NCI-H128 (cell line): ENCODE data around the gene HOXD12.

Experiments used
- DNase-seq: peaks from one replicate; lab custom pipeline; 2025; ENCODE audit not compliant: unreplicated experiment; lab: John Stamatoyannopoulos, UW

HOXD12 gene

DNA sequence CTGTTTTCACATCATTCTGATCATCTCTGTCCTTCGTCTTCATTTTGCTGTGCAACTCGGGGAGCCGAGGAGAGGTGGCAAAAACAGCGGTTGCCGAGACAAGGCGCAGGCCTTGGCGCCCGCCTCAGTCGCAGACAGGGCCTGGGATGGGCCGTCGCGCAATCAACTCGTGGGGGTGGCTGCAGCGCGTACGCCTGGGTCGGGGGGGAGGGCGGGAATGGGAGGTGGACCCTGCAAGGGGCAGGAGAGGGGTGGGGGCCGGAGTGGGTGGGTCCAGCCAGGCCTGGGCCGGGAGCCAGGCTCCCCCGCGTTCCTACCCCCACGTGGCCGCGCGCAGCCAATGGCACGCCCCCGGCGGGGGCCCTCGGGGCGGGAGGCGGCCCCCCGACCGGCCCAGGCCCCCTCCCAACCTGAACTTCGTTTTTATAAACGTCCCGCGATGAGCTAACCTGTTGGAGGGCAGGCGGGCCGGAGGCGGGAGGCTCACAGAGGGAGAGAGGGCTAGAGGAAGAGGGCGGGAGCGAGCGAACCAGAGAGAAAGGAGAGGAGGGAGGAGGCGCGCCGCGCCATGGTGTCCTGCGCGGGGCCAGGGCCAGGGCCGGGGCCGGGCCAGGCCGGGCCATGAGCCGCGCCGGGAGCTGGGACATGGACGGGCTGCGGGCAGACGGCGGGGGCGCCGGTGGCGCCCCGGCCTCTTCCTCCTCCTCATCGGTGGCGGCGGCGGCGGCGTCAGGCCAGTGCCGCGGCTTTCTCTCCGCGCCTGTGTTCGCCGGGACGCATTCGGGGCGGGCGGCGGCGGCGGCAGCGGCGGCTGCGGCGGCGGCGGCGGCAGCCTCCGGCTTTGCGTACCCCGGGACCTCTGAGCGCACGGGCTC is 7.1 kb upstream of the HOXD12 start, which contains the start of gene HOXD13:
Gene HOXD13, plus strand, starts transcription at position 452 of the 875 bp plus-strand sequence. Its CDS starts 170 bp downstream, at position 622.
- no peak for DNase-seq

DNA sequence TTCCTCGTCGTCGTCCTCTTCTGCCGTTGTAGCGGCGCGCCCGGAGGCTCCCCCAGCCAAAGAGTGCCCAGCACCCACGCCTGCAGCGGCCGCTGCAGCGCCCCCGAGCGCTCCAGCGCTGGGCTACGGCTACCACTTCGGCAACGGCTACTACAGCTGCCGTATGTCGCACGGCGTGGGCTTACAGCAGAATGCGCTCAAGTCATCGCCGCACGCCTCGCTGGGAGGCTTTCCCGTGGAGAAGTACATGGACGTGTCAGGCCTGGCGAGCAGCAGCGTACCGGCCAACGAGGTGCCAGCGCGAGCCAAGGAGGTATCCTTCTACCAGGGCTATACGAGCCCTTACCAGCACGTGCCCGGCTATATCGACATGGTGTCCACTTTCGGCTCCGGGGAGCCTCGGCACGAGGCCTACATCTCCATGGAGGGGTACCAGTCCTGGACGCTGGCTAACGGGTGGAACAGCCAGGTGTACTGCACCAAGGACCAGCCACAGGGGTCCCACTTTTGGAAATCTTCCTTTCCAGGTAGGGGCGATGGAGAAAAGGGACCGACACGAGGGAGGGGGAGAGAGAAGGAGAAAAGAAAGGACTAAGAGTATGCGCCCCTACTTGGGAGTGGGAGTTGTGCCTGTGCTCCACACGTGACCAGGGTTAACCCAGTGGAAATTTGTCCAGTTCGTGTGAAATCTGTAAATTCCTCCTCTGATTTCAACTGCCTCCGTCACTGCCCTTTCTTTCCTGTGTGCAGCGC is 6.3 kb upstream of the HOXD12 start:
- no peak for DNase-seq

DNA sequence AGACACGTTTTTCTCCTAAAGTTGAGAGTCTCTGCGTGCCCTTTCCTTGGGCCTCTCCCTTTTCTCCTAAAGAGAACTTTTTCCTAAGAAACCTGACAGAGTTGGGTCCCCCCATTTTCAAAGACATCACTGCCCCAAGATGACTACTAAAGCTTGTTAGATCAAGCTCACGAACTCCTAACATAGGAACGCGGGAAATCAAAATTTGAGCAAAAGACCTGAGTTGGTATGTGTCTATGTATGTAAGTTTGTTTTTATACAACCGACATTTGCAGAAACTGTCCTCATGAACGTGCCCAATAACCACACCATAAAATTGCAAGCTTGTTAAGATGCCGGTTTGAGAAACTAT is 5.7 kb upstream of the HOXD12 start:
- no peak for DNase-seq

GRCh38 chr2:176094349-176094748 is 5.2 kb upstream of the HOXD12 start:
- DNase-seq, result no peak

GRCh38 chr2:176095421-176095820 is 4.2 kb upstream of the HOXD12 start:
- no peak for DNase-seq

- no peak for DNase-seq
Observed at GRCh38 chr2:176096243-176096985, 3.2 kb upstream of the HOXD12 start.

- peak; percentile 63 for DNase-seq
Observed at GRCh38 chr2:176096986-176097819, 2.4 kb upstream of the HOXD12 start.

DNA sequence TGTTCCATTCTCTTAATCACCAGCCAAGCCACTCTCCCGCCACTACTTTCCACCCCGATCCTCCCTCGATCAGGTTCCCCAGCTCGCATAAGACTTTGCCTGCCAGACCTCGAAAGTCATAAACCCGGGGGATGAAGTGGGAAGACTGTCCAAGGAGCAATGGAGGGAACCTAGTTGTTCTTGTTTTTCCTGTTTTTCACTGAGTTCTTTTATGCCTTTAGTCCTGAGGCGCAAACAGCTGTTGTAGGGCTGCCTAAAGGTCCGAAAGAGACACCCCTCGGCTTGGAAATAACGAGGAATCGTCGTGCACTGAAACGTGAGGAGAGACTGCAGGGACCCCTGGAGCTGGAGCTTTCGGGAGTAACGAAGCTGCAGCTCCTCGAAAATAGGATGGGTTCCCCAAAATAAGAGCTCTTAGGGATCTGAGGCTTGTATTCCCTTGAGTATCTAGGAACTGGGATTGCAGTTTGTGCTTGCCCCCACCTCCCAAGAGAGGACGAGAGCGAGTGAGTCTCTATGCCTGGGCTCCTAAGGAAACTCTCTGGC is 1.7 kb upstream of the HOXD12 start:
- peak; percentile 52 for DNase-seq

DNA sequence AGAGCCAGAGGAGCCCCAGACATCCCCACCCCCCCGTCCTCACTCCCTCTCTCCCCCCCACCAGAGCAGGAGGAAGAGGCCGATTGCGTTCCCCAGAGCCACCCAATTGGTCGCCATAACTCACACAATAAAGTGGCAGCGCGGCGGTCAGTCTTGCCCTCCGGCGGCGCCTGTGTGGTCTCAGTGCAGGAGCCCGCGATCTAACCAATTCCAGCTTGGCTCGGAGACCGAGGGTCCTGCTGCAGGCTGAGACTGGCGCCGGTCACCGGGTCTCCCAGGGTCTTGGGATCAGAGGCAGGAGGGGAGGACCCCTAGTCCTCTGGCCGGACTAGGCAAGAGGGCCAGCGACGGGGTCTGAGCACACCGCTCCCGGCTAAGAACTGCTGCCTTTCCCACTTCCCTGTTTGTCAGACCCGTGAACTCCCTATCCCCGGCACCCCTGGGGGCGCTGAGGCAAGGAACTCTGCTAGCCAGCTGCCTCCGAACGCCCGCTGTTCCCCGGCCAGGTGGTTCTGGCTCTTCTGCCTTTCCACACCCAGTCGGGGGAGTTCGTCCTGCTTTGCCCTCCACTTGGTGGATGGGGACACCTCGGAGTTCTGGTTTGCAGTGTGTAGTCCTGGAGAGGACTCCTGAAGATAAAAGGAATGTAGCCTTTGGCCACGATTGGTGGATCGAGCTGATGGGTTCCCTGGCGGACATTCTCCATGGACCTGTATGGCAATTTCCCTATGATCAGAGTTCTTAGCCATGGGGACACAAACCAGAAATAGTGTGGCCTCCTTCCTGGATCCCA is 1.0 kb upstream of the HOXD12 start:
- no peak for DNase-seq

DNA sequence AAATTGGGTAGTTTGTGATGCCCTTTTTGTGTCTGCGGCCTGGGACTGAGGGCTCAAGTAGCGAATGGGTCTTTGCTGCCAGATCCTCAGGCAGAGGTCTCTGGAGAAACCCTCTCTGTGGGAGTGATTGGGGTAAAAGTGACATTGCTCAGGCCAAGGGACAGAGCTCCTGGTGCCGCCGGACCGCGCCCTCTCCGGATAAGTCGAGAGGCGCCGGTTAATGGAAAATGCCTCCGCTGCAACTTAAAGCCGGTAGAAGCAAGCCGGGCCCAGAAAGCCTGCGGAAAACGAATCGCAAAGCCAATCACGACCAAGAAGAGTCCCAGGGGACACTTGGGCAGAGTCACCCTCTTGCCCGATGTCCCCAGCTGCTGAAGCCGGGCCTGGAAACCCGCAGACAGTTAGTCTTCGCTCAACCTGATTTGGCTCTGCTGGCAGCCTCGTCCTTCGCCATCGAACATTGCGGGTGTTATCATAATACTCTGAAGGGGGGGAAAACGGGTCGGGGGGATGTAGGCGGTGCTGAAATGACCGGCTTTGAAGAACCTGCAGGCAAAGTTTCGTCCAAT is 352 bp upstream of the HOXD12 start:
- no peak for DNase-seq

DNA sequence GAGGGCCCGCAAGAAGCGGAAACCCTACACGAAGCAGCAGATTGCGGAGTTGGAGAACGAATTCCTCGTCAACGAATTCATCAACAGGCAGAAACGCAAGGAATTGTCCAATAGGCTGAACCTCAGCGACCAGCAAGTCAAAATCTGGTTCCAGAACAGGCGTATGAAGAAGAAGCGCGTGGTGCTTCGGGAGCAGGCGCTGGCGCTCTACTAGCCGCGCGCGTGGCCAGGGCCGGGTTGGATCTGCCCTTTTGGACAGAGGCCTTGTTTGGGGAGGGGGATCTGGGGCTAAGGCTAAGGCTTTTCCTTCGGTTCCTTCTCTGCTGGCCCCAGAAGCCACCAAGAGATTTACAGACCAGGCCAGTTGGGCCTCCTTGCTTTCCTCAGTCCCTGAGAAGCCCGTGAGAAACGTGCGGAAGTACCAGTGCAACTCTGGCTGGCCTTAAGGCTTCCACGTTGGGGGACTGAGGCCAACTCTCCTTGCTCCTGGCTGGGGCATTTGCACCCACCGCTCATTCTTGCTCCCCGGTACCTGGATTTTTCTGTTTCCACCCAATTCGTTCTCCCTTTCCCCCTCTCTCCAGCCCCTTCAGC is 1.0 kb downstream of the HOXD12 start:
- no peak for DNase-seq

DNA sequence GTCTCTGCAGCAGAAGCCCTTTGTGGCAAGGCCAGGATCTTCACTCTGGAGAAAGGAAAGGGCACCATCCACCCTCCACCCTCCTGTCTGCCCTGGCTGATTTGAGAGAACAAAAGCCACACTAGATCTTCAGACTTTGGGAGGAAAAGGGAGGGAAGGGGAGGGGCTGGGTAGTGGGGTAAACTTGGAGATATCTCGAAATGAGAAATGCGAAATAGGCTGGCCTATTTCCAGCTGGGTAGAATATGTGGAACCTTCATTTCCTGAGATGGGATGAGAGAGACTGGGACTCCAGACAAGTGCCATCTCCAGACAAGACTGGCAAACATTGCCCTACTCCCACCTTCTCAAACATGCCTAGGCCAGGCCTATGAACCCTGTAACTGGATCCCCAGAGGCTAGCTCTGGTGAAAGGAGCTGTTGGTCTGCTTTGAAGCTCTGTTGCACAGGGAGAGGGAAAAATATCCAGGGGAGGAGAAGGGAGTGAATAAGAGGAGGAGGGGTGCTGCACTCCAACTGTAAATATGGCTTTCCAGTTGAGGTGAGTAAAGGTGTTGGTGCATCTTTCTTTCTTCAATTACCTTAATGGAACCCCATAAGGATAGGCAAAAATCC is 1.7 kb downstream of the HOXD12 start:
- DNase-seq, result no peak

DNA sequence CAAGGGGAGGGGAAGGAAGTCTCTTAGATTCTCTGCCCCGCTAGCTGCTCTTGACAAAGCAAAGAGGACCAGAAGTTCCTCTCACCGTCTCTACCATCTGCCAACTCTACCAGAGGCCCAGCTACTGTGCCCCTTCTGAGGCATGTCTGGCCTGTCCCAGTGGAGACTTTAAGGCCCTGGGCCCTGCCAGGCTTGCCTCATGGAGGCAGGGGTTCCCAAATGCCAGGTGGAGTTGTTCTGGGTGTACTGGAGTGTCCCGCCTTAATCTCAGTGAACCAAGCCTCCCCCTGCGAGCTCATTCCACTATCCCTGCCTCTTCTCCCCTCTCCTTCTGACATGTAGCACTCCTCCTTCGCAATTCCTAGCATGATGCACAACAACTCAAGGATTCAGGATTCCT is 2.2 kb downstream of the HOXD12 start:
- no peak for DNase-seq

DNA sequence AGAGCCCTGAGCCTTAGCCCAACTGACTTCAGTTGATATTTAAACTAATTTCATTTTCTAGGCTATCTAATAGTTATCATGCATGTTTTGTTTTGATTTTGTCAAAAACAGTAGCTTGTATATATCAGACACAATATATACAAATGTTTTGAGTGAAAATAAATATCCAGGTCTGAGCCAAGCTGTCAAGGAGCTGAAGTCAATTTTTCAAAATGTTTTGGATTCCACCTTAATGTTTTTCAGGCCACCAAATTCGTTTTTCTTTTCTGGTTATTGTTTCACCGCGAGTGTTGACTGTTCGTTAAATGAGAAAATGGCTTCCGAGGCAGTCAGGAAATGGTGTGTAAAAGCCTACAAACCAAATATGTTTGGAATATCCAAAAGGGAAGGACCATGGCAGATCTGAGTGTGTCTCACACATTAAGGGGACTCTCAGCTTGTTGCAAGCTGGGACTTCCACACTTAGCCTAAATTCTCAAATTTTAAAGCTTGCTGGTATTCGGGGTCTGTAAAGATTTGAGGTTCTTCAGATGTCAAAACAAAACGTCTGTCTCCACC is 2.8 kb downstream of the HOXD12 start:
- DNase-seq, result no peak

GRCh38 chr2:176103194-176103593 is 3.6 kb downstream of the HOXD12 start:
- DNase-seq, result no peak

- no peak for DNase-seq
Observed at GRCh38 chr2:176103742-176104315, 4.2 kb downstream of the HOXD12 start.

DNA sequence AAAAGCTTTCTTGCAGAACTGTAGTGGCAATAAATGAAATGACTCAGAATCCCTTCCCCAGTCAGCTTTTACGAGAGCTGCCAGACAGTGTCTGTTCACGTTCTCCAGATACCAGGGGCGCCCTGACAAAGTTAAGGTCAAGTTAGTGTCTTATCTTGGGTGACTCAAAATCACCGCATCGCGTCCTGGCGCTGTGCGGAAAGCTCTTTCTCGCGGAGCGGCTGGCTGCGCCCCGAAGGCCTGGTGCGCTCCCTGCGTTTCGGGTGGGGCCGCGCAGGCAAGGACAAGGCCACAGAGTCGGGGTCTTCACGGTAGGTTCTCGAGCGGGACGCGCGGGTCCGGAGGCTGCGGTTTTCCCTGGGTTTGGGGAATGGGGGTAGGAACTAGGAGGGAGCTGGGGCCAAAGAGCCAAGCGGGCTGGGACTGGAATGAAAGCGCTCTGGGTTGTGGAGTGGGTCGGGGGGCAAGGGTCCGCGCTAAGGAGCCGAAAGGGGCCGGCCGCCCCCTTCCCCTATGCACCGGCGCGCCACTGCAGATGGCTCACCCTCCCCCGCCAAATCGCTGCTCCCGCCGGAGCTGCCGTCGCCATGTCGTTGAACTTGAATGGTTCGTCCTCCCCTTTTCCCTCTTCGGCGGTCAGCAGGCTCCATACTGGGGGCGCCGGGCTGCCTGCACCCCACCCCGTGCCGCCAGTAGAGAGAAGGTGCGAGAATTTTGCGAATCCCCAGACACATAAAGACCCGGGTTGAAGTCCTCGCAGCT is 4.9 kb downstream of the HOXD12 start:
- no peak for DNase-seq
